ENCODE results near the gene WASHC3.

- TF ChIP-seq POLR2AphosphoS5 (IDR thresholded peaks at IDR 0.05; ENCODE audit: insufficient read depth, low read depth, low read length) (no peak), CTCF (IDR thresholded peaks at IDR 0.05; ENCODE audit: extremely low read depth in 1 of 2, insufficient read depth in 1 of 2, low read depth in 1 of 2, low read length in 2 of 2) (no peak), POLR2A (IDR thresholded peaks at IDR 0.05; ENCODE audit: low read depth, low read length) (no peak), FOS (IDR thresholded peaks at IDR 0.05; ENCODE audit: borderline replicate concordance, insufficient read depth, low read length) (no peak), EZH2 (IDR thresholded peaks at IDR 0.05; ENCODE audit: borderline replicate concordance, low read depth, low read length, severe bottlenecking) (no peak), JUN (IDR thresholded peaks at IDR 0.05; ENCODE audit: borderline replicate concordance, insufficient read depth, insufficient read length, low read depth) (no peak)
Observed at GRCh38 chr12:102054345-102054744, 7.4 kb downstream of the WASHC3 start.

Measured in endothelial cell of umbilical vein (primary cell).